Measurements from ENCODE around the gene ARHGDIA.

ARHGDIA gene

GRCh38 chr17:81878294-81878693 is 7.2 kb upstream of the ARHGDIA start:
- Histone ChIP-seq H3K27me3 (ENCODE audit: control insufficient read depth in 1 of 2, insufficient read depth in 2 of 2, low read length in 2 of 2) (no peaks in the 10 kb centered on the region), H3K9me3 (ENCODE audit: low read length) (no peaks in the 10 kb centered on the region), H3K27ac (ENCODE audit: low read depth, low read length) (no peak overlapping the region), H3K4me1 (ENCODE audit: insufficient read depth, low read length) (no peaks in the 10 kb centered on the region), H3K36me3 (ENCODE audit: insufficient read depth, low read length) (peaks cover 19% of the 10 kb centered on the region), H3K4me3 (ENCODE audit: low read depth in 1 of 2, low read length in 2 of 2) (no peak overlapping the region), H3K9ac (ENCODE audit: low read length) (no peak overlapping the region)

- Histone ChIP-seq H3K4me1 (ENCODE audit: insufficient read depth, low read length) (peaks cover 5% of the 10 kb centered on the region), H3K4me3 (ENCODE audit: low read depth in 1 of 2, low read length in 2 of 2) (no peak overlapping the region), H3K9ac (ENCODE audit: low read length) (no peak overlapping the region), H3K9me3 (ENCODE audit: low read length) (no peaks in the 10 kb centered on the region), H3K36me3 (ENCODE audit: insufficient read depth, low read length) (peaks cover 19% of the 10 kb centered on the region), H3K27me3 (ENCODE audit: control insufficient read depth in 1 of 2, insufficient read depth in 2 of 2, low read length in 2 of 2) (no peaks in the 10 kb centered on the region), H3K27ac (ENCODE audit: low read depth, low read length) (no peak overlapping the region)
These were observed 6.4 kb upstream of the ARHGDIA start for GRCh38 chr17:81877569-81877968.

GRCh38 chr17:81871387-81872230 is 472 bp upstream of the ARHGDIA start:
- no peaks in the 10 kb centered on the region for H3K9me3 ChIP-seq (ENCODE audit: low read length)
- peak overlapping the region; percentile 91 for H3K4me3 ChIP-seq (ENCODE audit: low read depth in 1 of 2, low read length in 2 of 2)
- no peaks in the 10 kb centered on the region for H3K27me3 ChIP-seq (ENCODE audit: control insufficient read depth in 1 of 2, insufficient read depth in 2 of 2, low read length in 2 of 2)
- H3K27ac ChIP-seq (ENCODE audit: low read depth, low read length) = peak overlapping the region; percentile 100
- peaks cover 14% of the 10 kb centered on the region for H3K36me3 ChIP-seq (ENCODE audit: insufficient read depth, low read length)
- peaks cover 30% of the 10 kb centered on the region for H3K4me1 ChIP-seq (ENCODE audit: insufficient read depth, low read length)
- H3K9ac ChIP-seq (ENCODE audit: low read length) = peak overlapping the region; percentile 68

- peaks cover 14% of the 10 kb centered on the region for H3K36me3 ChIP-seq (ENCODE audit: insufficient read depth, low read length)
- H3K4me1 ChIP-seq (ENCODE audit: insufficient read depth, low read length) = peaks cover 30% of the 10 kb centered on the region
- H3K27me3 ChIP-seq (ENCODE audit: control insufficient read depth in 1 of 2, insufficient read depth in 2 of 2, low read length in 2 of 2) = no peaks in the 10 kb centered on the region
- H3K9me3 ChIP-seq (ENCODE audit: low read length) = no peaks in the 10 kb centered on the region
- peak overlapping the region; percentile 34 to 91 for H3K4me3 ChIP-seq (ENCODE audit: low read depth in 1 of 2, low read length in 2 of 2)
- peak overlapping the region; percentile 94 for H3K9ac ChIP-seq (ENCODE audit: low read length)
- H3K27ac ChIP-seq (ENCODE audit: low read depth, low read length) = peak overlapping the region; percentile 70
These were observed 781 bp downstream of the ARHGDIA start for GRCh38 chr17:81870131-81870980.

- H3K36me3 ChIP-seq (ENCODE audit: insufficient read depth, low read length) = peaks cover 14% of the 10 kb centered on the region
- peaks cover 30% of the 10 kb centered on the region for H3K4me1 ChIP-seq (ENCODE audit: insufficient read depth, low read length)
These were observed 1.7 kb downstream of the ARHGDIA start for GRCh38 chr17:81869221-81870130.

GRCh38 chr17:81868674-81869220 is 2.4 kb downstream of the ARHGDIA start:
- Histone ChIP-seq H3K9me3 (ENCODE audit: low read length) (no peaks in the 10 kb centered on the region), H3K27ac (ENCODE audit: low read depth, low read length) (peak overlapping the region; percentile 70), H3K36me3 (ENCODE audit: insufficient read depth, low read length) (peaks cover 14% of the 10 kb centered on the region), H3K27me3 (ENCODE audit: control insufficient read depth in 1 of 2, insufficient read depth in 2 of 2, low read length in 2 of 2) (no peaks in the 10 kb centered on the region), H3K4me3 (ENCODE audit: low read depth in 1 of 2, low read length in 2 of 2) (no peak overlapping the region), H3K4me1 (ENCODE audit: insufficient read depth, low read length) (peaks cover 30% of the 10 kb centered on the region), H3K9ac (ENCODE audit: low read length) (no peak overlapping the region)

More at GRCh38 chr17:81869221-81870130, 1.7 kb downstream of the ARHGDIA start:
- Histone ChIP-seq H3K27ac (ENCODE audit: low read depth, low read length) (peak overlapping the region; percentile 70), H3K9ac (ENCODE audit: low read length) (peak overlapping the region; percentile 94), H3K27me3 (ENCODE audit: control insufficient read depth in 1 of 2, insufficient read depth in 2 of 2, low read length in 2 of 2) (no peaks in the 10 kb centered on the region), H3K9me3 (ENCODE audit: low read length) (no peaks in the 10 kb centered on the region), H3K4me3 (ENCODE audit: low read depth in 1 of 2, low read length in 2 of 2) (peak overlapping the region; percentile 34 to 91)

- no peaks in the 10 kb centered on the region for H3K9me3 ChIP-seq (ENCODE audit: low read length)
- no peak overlapping the region for H3K9ac ChIP-seq (ENCODE audit: low read length)
- no peak overlapping the region for H3K4me3 ChIP-seq (ENCODE audit: low read depth in 1 of 2, low read length in 2 of 2)
- peaks cover 15% of the 10 kb centered on the region for H3K36me3 ChIP-seq (ENCODE audit: insufficient read depth, low read length)
- H3K4me1 ChIP-seq (ENCODE audit: insufficient read depth, low read length) = peaks cover 35% of the 10 kb centered on the region
- no peaks in the 10 kb centered on the region for H3K27me3 ChIP-seq (ENCODE audit: control insufficient read depth in 1 of 2, insufficient read depth in 2 of 2, low read length in 2 of 2)
- H3K27ac ChIP-seq (ENCODE audit: low read depth, low read length) = peak overlapping the region; percentile 27
These were observed 3.0 kb downstream of the ARHGDIA start for GRCh38 chr17:81867991-81868673.

- Histone ChIP-seq H3K9ac (ENCODE audit: low read length) (no peak overlapping the region), H3K9me3 (ENCODE audit: low read length) (no peaks in the 10 kb centered on the region), H3K27me3 (ENCODE audit: control insufficient read depth in 1 of 2, insufficient read depth in 2 of 2, low read length in 2 of 2) (no peaks in the 10 kb centered on the region), H3K4me3 (ENCODE audit: low read depth in 1 of 2, low read length in 2 of 2) (no peak overlapping the region), H3K4me1 (ENCODE audit: insufficient read depth, low read length) (peaks cover 32% of the 10 kb centered on the region), H3K36me3 (ENCODE audit: insufficient read depth, low read length) (peaks cover 21% of the 10 kb centered on the region), H3K27ac (ENCODE audit: low read depth, low read length) (peak overlapping the region; percentile 27)
These were observed 3.8 kb downstream of the ARHGDIA start for GRCh38 chr17:81867170-81867990.

- no peak overlapping the region for H3K9ac ChIP-seq (ENCODE audit: low read length)
- peak overlapping the region; percentile 27 for H3K27ac ChIP-seq (ENCODE audit: low read depth, low read length)
- H3K4me3 ChIP-seq (ENCODE audit: low read depth in 1 of 2, low read length in 2 of 2) = no peak overlapping the region
- no peaks in the 10 kb centered on the region for H3K9me3 ChIP-seq (ENCODE audit: low read length)
- H3K27me3 ChIP-seq (ENCODE audit: control insufficient read depth in 1 of 2, insufficient read depth in 2 of 2, low read length in 2 of 2) = no peaks in the 10 kb centered on the region
- peaks cover 21% of the 10 kb centered on the region for H3K36me3 ChIP-seq (ENCODE audit: insufficient read depth, low read length)
- H3K4me1 ChIP-seq (ENCODE audit: insufficient read depth, low read length) = peaks cover 34% of the 10 kb centered on the region
These were observed 4.5 kb downstream of the ARHGDIA start for GRCh38 chr17:81866440-81867169.

Data from muscle layer of colon (tissue), 2 donors.